ENCODE results near the gene SLAIN2.

SLAIN2 gene

GRCh38 chr4:48315728-48316630 is 25.4 kb upstream of the SLAIN2 start:
- no peak for TF ChIP-seq POLR2A (IDR thresholded peaks at IDR 0.05; ENCODE audit: low read depth, low read length)
- TF ChIP-seq TAF1 (IDR thresholded peaks at IDR 0.05; ENCODE audit: borderline replicate concordance, low read depth, low read length), result no peak
- FAIRE-seq (peak; percentile 98), DNase-seq (ENCODE audit: insufficient read length) (no peak)

- no peak for DNase-seq (ENCODE audit: insufficient read length)
- no peak for FAIRE-seq
Measured at GRCh38 chr4:48321312-48321711, 20.0 kb upstream of the SLAIN2 start.

GRCh38 chr4:48322063-48322462 is 19.3 kb upstream of the SLAIN2 start:
- no peak for DNase-seq (ENCODE audit: insufficient read length)
- FAIRE-seq, result no peak
- no peak for TF ChIP-seq POLR2AphosphoS5 (IDR thresholded peaks at IDR 0.05; ENCODE audit: low read depth, low read length)
- TF ChIP-seq POLR2A (IDR thresholded peaks at IDR 0.05; ENCODE audit: low read depth, low read length), result no peak
- no peak for TF ChIP-seq TAF1 (IDR thresholded peaks at IDR 0.05; ENCODE audit: borderline replicate concordance, low read depth, low read length)

More at GRCh38 chr4:48321312-48321711, 20.0 kb upstream of the SLAIN2 start:
- TF ChIP-seq POLR2AphosphoS5 (IDR thresholded peaks at IDR 0.05; ENCODE audit: low read depth, low read length) (no peak), POLR2A (IDR thresholded peaks at IDR 0.05; ENCODE audit: low read depth, low read length) (no peak), TAF1 (IDR thresholded peaks at IDR 0.05; ENCODE audit: borderline replicate concordance, low read depth, low read length) (no peak)

- FAIRE-seq, result no peak
- no peak for DNase-seq (ENCODE audit: insufficient read length)
- TF ChIP-seq POLR2AphosphoS5 (IDR thresholded peaks at IDR 0.05; ENCODE audit: low read depth, low read length) (no peak), POLR2A (IDR thresholded peaks at IDR 0.05; ENCODE audit: low read depth, low read length) (no peak), TAF1 (IDR thresholded peaks at IDR 0.05; ENCODE audit: borderline replicate concordance, low read depth, low read length) (no peak)
Measured at GRCh38 chr4:48324281-48324680, 17.0 kb upstream of the SLAIN2 start.

- no peak for FAIRE-seq
- TF ChIP-seq POLR2A (IDR thresholded peaks at IDR 0.05; ENCODE audit: low read depth, low read length) (no peak), POLR2AphosphoS5 (IDR thresholded peaks at IDR 0.05; ENCODE audit: low read depth, low read length) (no peak), TAF1 (IDR thresholded peaks at IDR 0.05; ENCODE audit: borderline replicate concordance, low read depth, low read length) (no peak)
- DNase-seq (ENCODE audit: insufficient read length), result no peak
Measured at GRCh38 chr4:48329193-48329592, 12.1 kb upstream of the SLAIN2 start.

- no peak for TF ChIP-seq TAF1 (IDR thresholded peaks at IDR 0.05; ENCODE audit: borderline replicate concordance, low read depth, low read length)
- no peak for TF ChIP-seq POLR2AphosphoS5 (IDR thresholded peaks at IDR 0.05; ENCODE audit: low read depth, low read length)
- TF ChIP-seq POLR2A (IDR thresholded peaks at IDR 0.05; ENCODE audit: low read depth, low read length), result no peak
- DNase-seq (ENCODE audit: insufficient read length) (no peak), FAIRE-seq (no peak)
Measured at GRCh38 chr4:48329976-48330375, 11.4 kb upstream of the SLAIN2 start.

- FAIRE-seq (no peak), DNase-seq (ENCODE audit: insufficient read length) (no peak)
- TF ChIP-seq POLR2AphosphoS5 (IDR thresholded peaks at IDR 0.05; ENCODE audit: low read depth, low read length) (no peak), POLR2A (IDR thresholded peaks at IDR 0.05; ENCODE audit: low read depth, low read length) (no peak), TAF1 (IDR thresholded peaks at IDR 0.05; ENCODE audit: borderline replicate concordance, low read depth, low read length) (no peak)
Measured at GRCh38 chr4:48331577-48332330, 9.6 kb upstream of the SLAIN2 start.

- TF ChIP-seq POLR2AphosphoS5 (IDR thresholded peaks at IDR 0.05; ENCODE audit: low read depth, low read length) (no peak), TAF1 (IDR thresholded peaks at IDR 0.05; ENCODE audit: borderline replicate concordance, low read depth, low read length) (no peak), POLR2A (IDR thresholded peaks at IDR 0.05; ENCODE audit: low read depth, low read length) (no peak)
- FAIRE-seq, result no peak
- DNase-seq (ENCODE audit: insufficient read length), result no peak
Measured at GRCh38 chr4:48332661-48333060, 8.7 kb upstream of the SLAIN2 start.

- no peak for FAIRE-seq
- no peak for DNase-seq (ENCODE audit: insufficient read length)
- TF ChIP-seq POLR2A (IDR thresholded peaks at IDR 0.05; ENCODE audit: low read depth, low read length) (no peak), POLR2AphosphoS5 (IDR thresholded peaks at IDR 0.05; ENCODE audit: low read depth, low read length) (no peak), TAF1 (IDR thresholded peaks at IDR 0.05; ENCODE audit: borderline replicate concordance, low read depth, low read length) (no peak)
Measured at GRCh38 chr4:48333587-48333986, 7.7 kb upstream of the SLAIN2 start.

- FAIRE-seq (no peak), DNase-seq (ENCODE audit: insufficient read length) (no peak)
Measured at GRCh38 chr4:48334236-48334635, 7.1 kb upstream of the SLAIN2 start.

GRCh38 chr4:48334900-48335384 is 6.4 kb upstream of the SLAIN2 start:
- TF ChIP-seq TAF1 (IDR thresholded peaks at IDR 0.05; ENCODE audit: borderline replicate concordance, low read depth, low read length) (no peak), POLR2A (IDR thresholded peaks at IDR 0.05; ENCODE audit: low read depth, low read length) (no peak), POLR2AphosphoS5 (IDR thresholded peaks at IDR 0.05; ENCODE audit: low read depth, low read length) (no peak)
- FAIRE-seq (no peak), DNase-seq (ENCODE audit: insufficient read length) (no peak)

More at GRCh38 chr4:48334236-48334635, 7.1 kb upstream of the SLAIN2 start:
- TF ChIP-seq POLR2AphosphoS5 (IDR thresholded peaks at IDR 0.05; ENCODE audit: low read depth, low read length) (no peak), POLR2A (IDR thresholded peaks at IDR 0.05; ENCODE audit: low read depth, low read length) (no peak), TAF1 (IDR thresholded peaks at IDR 0.05; ENCODE audit: borderline replicate concordance, low read depth, low read length) (no peak)

Measured in GM12892 (cell line).